Activated T-helper 17 cell treated with anti-CD3 and anti-CD28 coated beads, Interleukin-2, amount 50 U/mL, for 72 hours (primary cell): Measurements from ENCODE around the gene HEG1. TPM values are rescaled to one million over a fixed set of nuclear protein-coding genes. Genes with fewer than 3 reads are reported as not detected.

Source experiments
- ATAC-seq: fragments of 150-1000 bp; cut with Tn5 transposase; replicated peaks from 2 replicates; pipeline ENCODE4 v1.10.0; 2021; ENCODE audit warnings: mild to moderate bottlenecking, moderate library complexity
- H3K27ac Mint-ChIP-seq: one replicate; pipeline ENCODE4 v1.8.0; 2022; ENCODE audit warnings: mixed read lengths
- H3K27me3 Mint-ChIP-seq: one replicate; pipeline ENCODE4 v1.8.0; 2022; ENCODE audit warnings: mixed read lengths
- H3K36me3 Mint-ChIP-seq: one replicate; pipeline ENCODE4 v1.8.0; 2022; ENCODE audit warnings: low read depth, mild to moderate bottlenecking, mixed read lengths
- H3K4me1 Mint-ChIP-seq: one replicate; pipeline ENCODE4 v1.8.0; 2022; ENCODE audit warnings: mixed read lengths
- H3K4me3 Mint-ChIP-seq: one replicate; pipeline ENCODE4 v1.8.0; 2022; ENCODE audit warnings: mild to moderate bottlenecking, mixed read lengths
- H3K9me3 Mint-ChIP-seq: one replicate; pipeline ENCODE4 v1.8.0; 2022; ENCODE audit warnings: mixed read lengths
- total RNA-seq, 2 donors: library from RNA; stranded (reverse); gene quantifications; one replicate each; pipeline ENCODE4 v1.2.3, GENCODE V29; 2022

Gene HEG1
- total RNA-seq, 2 donors from 2014 or later, result 4.6 to 5.5 TPM

GRCh38 chr3:125077864-125078263 is 22.1 kb upstream of the HEG1 start:
- H3K27ac Mint-ChIP-seq, result no peak overlapping the region
- no peaks in the 10 kb centered on the region for H3K36me3 Mint-ChIP-seq
- H3K4me1 Mint-ChIP-seq, result no peaks in the 10 kb centered on the region
- H3K9me3 Mint-ChIP-seq, result no peaks in the 10 kb centered on the region
- no peaks in the 10 kb centered on the region for H3K27me3 Mint-ChIP-seq
- ATAC-seq, result no peak
- H3K4me3 Mint-ChIP-seq, result no peak overlapping the region

GRCh38 chr3:125076464-125076863 is 20.7 kb upstream of the HEG1 start:
- H3K27me3 Mint-ChIP-seq, result no peaks in the 10 kb centered on the region
- H3K27ac Mint-ChIP-seq, result no peak overlapping the region
- no peak for ATAC-seq
- no peaks in the 10 kb centered on the region for H3K36me3 Mint-ChIP-seq
- H3K4me3 Mint-ChIP-seq, result no peak overlapping the region
- no peaks in the 10 kb centered on the region for H3K4me1 Mint-ChIP-seq
- no peaks in the 10 kb centered on the region for H3K9me3 Mint-ChIP-seq

- no peak for ATAC-seq
- Mint-ChIP-seq H3K9me3 (no peaks in the 10 kb centered on the region), H3K36me3 (no peaks in the 10 kb centered on the region), H3K4me1 (no peaks in the 10 kb centered on the region), H3K27me3 (no peaks in the 10 kb centered on the region), H3K27ac (no peak overlapping the region), H3K4me3 (no peak overlapping the region)
Observed at GRCh38 chr3:125075738-125076137, 19.9 kb upstream of the HEG1 start.

- Mint-ChIP-seq H3K4me3 (no peak overlapping the region), H3K27me3 (no peaks in the 10 kb centered on the region), H3K27ac (no peak overlapping the region), H3K9me3 (no peaks in the 10 kb centered on the region), H3K36me3 (no peaks in the 10 kb centered on the region), H3K4me1 (no peaks in the 10 kb centered on the region)
- no peak for ATAC-seq
Observed at GRCh38 chr3:125073390-125073905, 17.7 kb upstream of the HEG1 start.

- H3K27ac Mint-ChIP-seq, result no peak overlapping the region
- no peak for ATAC-seq
- H3K27me3 Mint-ChIP-seq, result no peaks in the 10 kb centered on the region
- no peaks in the 10 kb centered on the region for H3K9me3 Mint-ChIP-seq
- H3K4me3 Mint-ChIP-seq, result no peak overlapping the region
- no peaks in the 10 kb centered on the region for H3K4me1 Mint-ChIP-seq
- no peaks in the 10 kb centered on the region for H3K36me3 Mint-ChIP-seq
Observed at GRCh38 chr3:125072749-125073389, 17.1 kb upstream of the HEG1 start.

- Mint-ChIP-seq H3K27me3 (peaks cover 3% of the 10 kb centered on the region), H3K27ac (no peak overlapping the region), H3K36me3 (no peaks in the 10 kb centered on the region), H3K9me3 (no peaks in the 10 kb centered on the region), H3K4me1 (no peaks in the 10 kb centered on the region), H3K4me3 (no peak overlapping the region)
- no peak for ATAC-seq
Observed at GRCh38 chr3:125072301-125072700, 16.5 kb upstream of the HEG1 start.

- Mint-ChIP-seq H3K36me3 (no peaks in the 10 kb centered on the region), H3K4me1 (no peaks in the 10 kb centered on the region), H3K9me3 (no peaks in the 10 kb centered on the region), H3K27ac (no peak overlapping the region), H3K27me3 (peaks cover 10% of the 10 kb centered on the region), H3K4me3 (no peak overlapping the region)
- no peak for ATAC-seq
Observed at GRCh38 chr3:125069968-125070745, 14.4 kb upstream of the HEG1 start.

- peaks cover 15% of the 10 kb centered on the region for H3K27me3 Mint-ChIP-seq
- no peak for ATAC-seq
- no peak overlapping the region for H3K27ac Mint-ChIP-seq
Observed at GRCh38 chr3:125069452-125069851, 13.7 kb upstream of the HEG1 start.

GRCh38 chr3:125068265-125068664 is 12.5 kb upstream of the HEG1 start:
- Mint-ChIP-seq H3K4me3 (no peak overlapping the region), H3K4me1 (no peaks in the 10 kb centered on the region), H3K36me3 (no peaks in the 10 kb centered on the region), H3K9me3 (no peaks in the 10 kb centered on the region), H3K27me3 (peaks cover 21% of the 10 kb centered on the region), H3K27ac (no peak overlapping the region)
- ATAC-seq, result no peak

More at GRCh38 chr3:125069452-125069851, 13.7 kb upstream of the HEG1 start:
- no peaks in the 10 kb centered on the region for H3K9me3 Mint-ChIP-seq
- no peak overlapping the region for H3K4me3 Mint-ChIP-seq
- no peaks in the 10 kb centered on the region for H3K4me1 Mint-ChIP-seq
- H3K36me3 Mint-ChIP-seq, result no peaks in the 10 kb centered on the region

- no peak for ATAC-seq
- peaks cover 21% of the 10 kb centered on the region for H3K27me3 Mint-ChIP-seq
- no peak overlapping the region for H3K4me3 Mint-ChIP-seq
- no peaks in the 10 kb centered on the region for H3K9me3 Mint-ChIP-seq
- no peaks in the 10 kb centered on the region for H3K4me1 Mint-ChIP-seq
- H3K36me3 Mint-ChIP-seq, result no peaks in the 10 kb centered on the region
- H3K27ac Mint-ChIP-seq, result no peak overlapping the region
Observed at GRCh38 chr3:125067225-125067624, 11.4 kb upstream of the HEG1 start.

GRCh38 chr3:125062904-125063618 is 7.3 kb upstream of the HEG1 start:
- Mint-ChIP-seq H3K9me3 (no peaks in the 10 kb centered on the region), H3K4me1 (no peaks in the 10 kb centered on the region), H3K27ac (no peak overlapping the region), H3K4me3 (no peak overlapping the region), H3K27me3 (peaks cover 41% of the 10 kb centered on the region), H3K36me3 (no peaks in the 10 kb centered on the region)
- no peak for ATAC-seq

GRCh38 chr3:125061646-125062045 is 5.8 kb upstream of the HEG1 start:
- H3K4me1 Mint-ChIP-seq, result no peaks in the 10 kb centered on the region
- ATAC-seq, result no peak
- H3K27me3 Mint-ChIP-seq, result peaks cover 37% of the 10 kb centered on the region
- no peak overlapping the region for H3K27ac Mint-ChIP-seq
- H3K4me3 Mint-ChIP-seq, result no peak overlapping the region
- no peaks in the 10 kb centered on the region for H3K9me3 Mint-ChIP-seq
- no peaks in the 10 kb centered on the region for H3K36me3 Mint-ChIP-seq

GRCh38 chr3:125061170-125061569 is 5.4 kb upstream of the HEG1 start:
- no peaks in the 10 kb centered on the region for H3K9me3 Mint-ChIP-seq
- peaks cover 36% of the 10 kb centered on the region for H3K27me3 Mint-ChIP-seq
- H3K4me3 Mint-ChIP-seq, result no peak overlapping the region
- H3K4me1 Mint-ChIP-seq, result no peaks in the 10 kb centered on the region
- no peaks in the 10 kb centered on the region for H3K36me3 Mint-ChIP-seq
- H3K27ac Mint-ChIP-seq, result no peak overlapping the region
- ATAC-seq, result no peak

GRCh38 chr3:125059488-125060245 is 3.9 kb upstream of the HEG1 start:
- Mint-ChIP-seq H3K27ac (no peak overlapping the region), H3K36me3 (no peaks in the 10 kb centered on the region), H3K4me3 (no peak overlapping the region), H3K9me3 (no peaks in the 10 kb centered on the region), H3K27me3 (peaks cover 32% of the 10 kb centered on the region), H3K4me1 (peaks cover 3% of the 10 kb centered on the region)
- no peak for ATAC-seq
